Immature natural killer cell (primary cell): Measurements from ENCODE around the gene ITPRIPL2. TPM values are rescaled to one million over a fixed set of nuclear protein-coding genes. Genes with fewer than 3 reads are reported as not detected.
A peak's percentile ranks its signal among the peaks of the same experiment; 100 is the strongest.

ENCODE experiments used
- DNase-seq, 3 donors: peaks; one replicate each; pipeline ENCODE4 v3.0.0; 2022; ENCODE audit warnings: mixed read lengths in 1 of 3
- H3K27ac Mint-ChIP-seq, 6 donors: one replicate each; pipeline ENCODE4 v1.8.0; 2020; ENCODE audit warnings: mixed read lengths in 6 of 6, mild to moderate bottlenecking in 5 of 6, inconsistent platforms in 4 of 6, moderate library complexity in 3 of 6
- H3K27me3 Mint-ChIP-seq, 3 donors: one replicate each; pipeline ENCODE4 v1.8.0; 2020 to 2021; ENCODE audit warnings: low read depth in 3 of 3, mild to moderate bottlenecking in 3 of 3, mixed read lengths in 3 of 3, moderate library complexity in 3 of 3, inconsistent platforms in 1 of 3
- H3K36me3 Mint-ChIP-seq, 3 donors: one replicate each; pipeline ENCODE4 v1.8.0; 2020; ENCODE audit warnings: mixed read lengths in 3 of 3, inconsistent platforms in 2 of 3, mild to moderate bottlenecking in 2 of 3
- H3K4me1 Mint-ChIP-seq, 2 donors: one replicate each; pipeline ENCODE4 v1.8.0; 2020; ENCODE audit warnings: inconsistent platforms in 2 of 2, mild to moderate bottlenecking in 2 of 2, mixed read lengths in 2 of 2, moderate library complexity in 1 of 2
- H3K4me3 Mint-ChIP-seq, 5 donors: one replicate each; pipeline ENCODE4 v1.8.0; 2020; ENCODE audit warnings: mild to moderate bottlenecking in 5 of 5, mixed read lengths in 5 of 5, inconsistent platforms in 3 of 5, moderate library complexity in 3 of 5
- H3K9me3 Mint-ChIP-seq, 6 donors: one replicate each; pipeline ENCODE4 v1.8.0; 2020; ENCODE audit warnings: mild to moderate bottlenecking in 6 of 6, mixed read lengths in 6 of 6, inconsistent platforms in 4 of 6, moderate library complexity in 3 of 6
- polyA plus RNA-seq, 3 donors: library from polyadenylated mRNA; unstranded; fragments of 300-500 nt; fragmentation: Illumina TruSeq; gene quantifications; one replicate each; pipeline ENCODE4 v1.2.3, GENCODE V29; 2021

ITPRIPL2 gene
- polyA plus RNA-seq, 3 donors from 2014 or later: 0.59 to 0.90 TPM; not detected in 1

DNA sequence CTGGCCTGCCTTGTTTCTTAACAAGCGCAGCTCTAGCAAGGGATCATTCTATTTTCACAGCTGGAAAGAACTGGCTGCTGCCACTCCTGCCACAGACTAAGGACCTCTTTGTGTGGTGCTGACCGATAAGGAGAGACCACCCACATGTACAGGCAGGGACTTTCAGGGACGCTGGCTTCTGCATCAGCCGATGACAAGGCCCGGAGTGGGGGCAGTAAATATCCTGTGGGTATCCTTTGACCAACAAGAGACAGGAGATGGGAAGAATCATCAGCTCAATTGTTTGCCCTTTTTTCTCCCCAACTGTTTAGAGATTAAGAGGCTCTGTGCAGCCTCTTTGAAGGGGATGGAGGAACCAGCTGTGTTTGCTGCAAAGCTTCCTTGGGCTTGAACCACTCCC lies 9.2 kb upstream of the ITPRIPL2 start:
- H3K9me3 Mint-ChIP-seq: no peaks in the 10 kb centered on the region
- no peak overlapping the region for H3K27ac Mint-ChIP-seq
- H3K27me3 Mint-ChIP-seq: peaks cover 0 to 4% (median 2%) of the 10 kb centered on the region in 3 donors
- no peak overlapping the region for H3K4me3 Mint-ChIP-seq
- no peaks in the 10 kb centered on the region for H3K4me1 Mint-ChIP-seq
- no peak for DNase-seq
- no peaks in the 10 kb centered on the region for H3K36me3 Mint-ChIP-seq

DNA sequence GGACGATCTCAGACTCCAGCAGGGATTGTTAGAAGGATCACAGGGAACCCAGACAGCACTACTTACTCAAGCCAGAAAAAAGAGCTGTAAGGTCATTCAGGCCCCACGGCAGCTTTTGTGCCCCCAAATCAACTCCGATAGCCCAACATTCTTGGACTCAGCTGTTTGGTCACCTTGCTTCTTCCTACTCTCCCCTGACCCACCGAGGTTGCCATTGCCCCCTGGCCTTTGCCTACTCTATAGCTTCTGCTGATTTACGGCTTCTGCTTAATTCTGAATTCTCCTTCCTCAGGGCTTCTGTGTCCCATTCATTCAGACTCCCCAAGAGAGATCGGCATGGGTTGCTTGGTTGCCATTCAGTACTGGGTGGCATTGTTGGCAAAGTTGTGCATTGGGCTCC lies 8.6 kb upstream of the ITPRIPL2 start:
- Mint-ChIP-seq H3K27ac (no peak overlapping the region), H3K27me3 (peaks cover 0 to 4% (median 2%) of the 10 kb centered on the region in 3 donors), H3K9me3 (no peaks in the 10 kb centered on the region), H3K36me3 (no peaks in the 10 kb centered on the region), H3K4me3 (no peak overlapping the region), H3K4me1 (no peaks in the 10 kb centered on the region)
- DNase-seq: no peak

GRCh38 chr16:19105891-19106624 lies 7.7 kb upstream of the ITPRIPL2 start:
- no peak overlapping the region for H3K4me3 Mint-ChIP-seq
- H3K27me3 Mint-ChIP-seq: peaks cover 0 to 4% (median 2%) of the 10 kb centered on the region in 3 donors
- DNase-seq: no peak
- no peaks in the 10 kb centered on the region for H3K9me3 Mint-ChIP-seq
- no peaks in the 10 kb centered on the region for H3K4me1 Mint-ChIP-seq
- no peaks in the 10 kb centered on the region for H3K36me3 Mint-ChIP-seq
- no peak overlapping the region for H3K27ac Mint-ChIP-seq

DNA sequence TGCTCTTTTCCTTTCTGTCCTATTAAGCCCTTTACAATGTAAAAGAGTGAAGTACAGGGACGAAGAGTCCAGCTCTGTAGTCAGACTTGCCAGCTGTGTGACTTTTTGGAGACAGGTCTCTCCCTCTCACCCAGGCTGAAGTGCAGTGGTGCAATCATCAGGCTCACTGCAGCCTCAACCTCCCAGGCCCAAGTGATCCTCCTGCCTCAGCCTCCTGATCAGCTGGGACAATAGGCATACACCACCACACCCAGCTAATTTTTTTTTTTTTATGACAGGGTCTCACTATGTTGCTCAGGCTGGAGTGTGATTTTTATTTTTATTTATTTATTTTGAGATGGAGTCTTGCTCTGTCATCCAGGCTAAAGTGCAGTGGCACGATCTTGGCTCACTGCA lies 7.1 kb upstream of the ITPRIPL2 start:
- Mint-ChIP-seq H3K27me3 (peaks cover 0 to 4% (median 2%) of the 10 kb centered on the region in 3 donors), H3K27ac (no peak overlapping the region), H3K4me1 (no peaks in the 10 kb centered on the region), H3K4me3 (no peak overlapping the region), H3K36me3 (no peaks in the 10 kb centered on the region), H3K9me3 (no peaks in the 10 kb centered on the region)
- DNase-seq: no peak

GRCh38 chr16:19108409-19109287 lies 5.1 kb upstream of the ITPRIPL2 start:
- no peak for DNase-seq
- Mint-ChIP-seq H3K4me1 (peaks cover 0 to 2% of the 10 kb centered on the region in 2 donors), H3K27ac (no peak overlapping the region), H3K9me3 (no peaks in the 10 kb centered on the region), H3K27me3 (peaks cover 2 to 5% (median 4%) of the 10 kb centered on the region in 3 donors), H3K36me3 (no peaks in the 10 kb centered on the region), H3K4me3 (no peak overlapping the region)

DNA sequence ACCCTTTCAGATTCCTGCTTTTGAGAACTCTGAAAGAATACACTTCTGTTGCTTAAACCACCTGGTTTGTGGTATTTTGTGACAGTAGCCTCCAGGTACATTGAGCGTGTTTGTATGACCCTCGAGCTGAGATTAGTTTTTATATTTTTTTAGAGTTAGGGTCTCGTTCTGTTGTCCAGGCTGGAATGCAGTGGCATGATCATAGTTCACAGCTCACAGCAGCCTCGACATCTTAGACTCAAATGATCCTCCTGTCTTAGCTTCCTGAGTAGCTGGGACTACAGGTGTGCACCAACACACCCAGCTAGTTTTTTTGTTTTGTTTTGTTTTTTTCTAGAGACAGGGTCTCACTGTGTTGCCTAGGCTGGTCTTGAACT lies 4.5 kb upstream of the ITPRIPL2 start:
- H3K36me3 Mint-ChIP-seq: no peaks in the 10 kb centered on the region
- peaks cover 0 to 2% of the 10 kb centered on the region in 2 donors for H3K4me1 Mint-ChIP-seq
- DNase-seq: no peak
- H3K27ac Mint-ChIP-seq: no peak overlapping the region
- H3K27me3 Mint-ChIP-seq: peaks cover 2 to 5% (median 4%) of the 10 kb centered on the region in 3 donors
- no peaks in the 10 kb centered on the region for H3K9me3 Mint-ChIP-seq
- no peak overlapping the region for H3K4me3 Mint-ChIP-seq

- H3K27me3 Mint-ChIP-seq: peaks cover 2 to 5% (median 4%) of the 10 kb centered on the region in 3 donors
- no peaks in the 10 kb centered on the region for H3K9me3 Mint-ChIP-seq
- no peak overlapping the region for H3K4me3 Mint-ChIP-seq
- H3K36me3 Mint-ChIP-seq: no peaks in the 10 kb centered on the region
- no peak overlapping the region for H3K27ac Mint-ChIP-seq
- H3K4me1 Mint-ChIP-seq: peaks cover 0 to 2% of the 10 kb centered on the region in 2 donors
- DNase-seq: no peak
These were observed 3.0 kb upstream of the ITPRIPL2 start for GRCh38 chr16:19110537-19111360.

GRCh38 chr16:19112099-19112407 lies 1.7 kb upstream of the ITPRIPL2 start:
- H3K27ac Mint-ChIP-seq: no peak overlapping the region
- H3K27me3 Mint-ChIP-seq: peaks cover 0 to 7% (median 4%) of the 10 kb centered on the region in 3 donors
- no peaks in the 10 kb centered on the region for H3K9me3 Mint-ChIP-seq
- H3K4me1 Mint-ChIP-seq: peaks cover 0 to 2% of the 10 kb centered on the region in 2 donors
- H3K36me3 Mint-ChIP-seq: no peaks in the 10 kb centered on the region
- H3K4me3 Mint-ChIP-seq: no peak overlapping the region
- DNase-seq: no peak

GRCh38 chr16:19114359-19115147 lies 789 bp downstream of the ITPRIPL2 start:
- Mint-ChIP-seq H3K36me3 (no peaks in the 10 kb centered on the region), H3K27ac (peak overlapping the region in 1 of 6 donors; percentile 45), H3K4me3 (peak overlapping the region in 1 of 5 donors; percentile 74), H3K27me3 (peaks cover 0 to 7% (median 7%) of the 10 kb centered on the region in 3 donors), H3K4me1 (peaks cover 2 to 16% of the 10 kb centered on the region in 2 donors), H3K9me3 (no peaks in the 10 kb centered on the region)
- no peak for DNase-seq

- Mint-ChIP-seq H3K27me3 (peaks cover 0 to 7% (median 7%) of the 10 kb centered on the region in 3 donors), H3K27ac (no peak overlapping the region), H3K36me3 (no peaks in the 10 kb centered on the region), H3K4me1 (peaks cover 2 to 18% of the 10 kb centered on the region in 2 donors), H3K9me3 (no peaks in the 10 kb centered on the region), H3K4me3 (no peak overlapping the region)
- no peak for DNase-seq
These were observed 1.6 kb downstream of the ITPRIPL2 start for GRCh38 chr16:19115148-19116021.

- H3K4me3 Mint-ChIP-seq: peak overlapping the region in 1 of 5 donors; percentile 72
- DNase-seq: no peak
- peaks cover 0 to 7% (median 7%) of the 10 kb centered on the region in 3 donors for H3K27me3 Mint-ChIP-seq
- peak overlapping the region in 2 of 6 donors; percentile 58 to 88 for H3K27ac Mint-ChIP-seq
- H3K4me1 Mint-ChIP-seq: peaks cover 2 to 18% of the 10 kb centered on the region in 2 donors
- H3K9me3 Mint-ChIP-seq: no peaks in the 10 kb centered on the region
- H3K36me3 Mint-ChIP-seq: no peaks in the 10 kb centered on the region
These were observed 3.1 kb downstream of the ITPRIPL2 start for GRCh38 chr16:19116711-19117449.

- Mint-ChIP-seq H3K4me3 (peak overlapping the region in 4 of 5 donors; percentile 9 to 79 (median 39)), H3K9me3 (no peaks in the 10 kb centered on the region), H3K27me3 (peaks cover 0 to 7% (median 5%) of the 10 kb centered on the region in 3 donors), H3K27ac (peak overlapping the region in 3 of 6 donors; percentile 8 to 83 (median 70)), H3K36me3 (no peaks in the 10 kb centered on the region), H3K4me1 (peaks cover 0 to 18% of the 10 kb centered on the region in 2 donors)
- DNase-seq: no peak
These were observed 5.2 kb downstream of the ITPRIPL2 start for GRCh38 chr16:19118938-19119431.
